Measurements from ENCODE around the gene PBX1.

The PBX1 gene

DNA sequence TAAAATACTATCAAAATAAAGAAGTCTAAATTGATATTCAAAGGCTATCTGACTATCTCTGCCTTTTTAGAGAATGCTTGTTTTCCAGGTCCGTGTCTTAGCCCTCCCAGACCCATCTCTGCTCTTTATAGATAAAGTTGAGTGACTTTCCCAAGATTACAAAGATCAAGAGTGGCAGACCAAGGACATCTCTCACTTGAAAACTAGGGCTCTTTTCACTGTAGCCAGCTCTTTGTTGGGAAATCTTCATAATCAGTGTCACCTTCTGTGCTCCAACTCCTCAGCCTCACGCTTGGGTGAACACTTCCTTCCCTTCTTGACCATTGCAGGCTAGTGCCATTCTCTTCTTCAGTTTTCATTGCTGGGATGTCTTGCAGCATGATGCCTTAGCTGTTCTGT, 211.1 kb downstream of the PBX1 start:
- CTCF ChIA-PET = no interaction called here
- no peak overlapping the region for H3K27ac ChIP-seq (ENCODE audit: extremely low read depth, low read depth, low read length)
- no peak for TF ChIP-seq RBAK (tag by site-specific recombination; IDR thresholded peaks at IDR 0.05)
- TF ChIP-seq ZNF223 (tag by site-specific recombination; IDR thresholded peaks at IDR 0.05) = no peak
- no peak for TF ChIP-seq ZNF510 (tag by site-specific recombination; IDR thresholded peaks at IDR 0.05; ENCODE audit: insufficient replicate concordance)
- no peak for TF ChIP-seq ZNF155 (tag by site-specific recombination; IDR thresholded peaks at IDR 0.05)
- H3K4me3 ChIP-seq (ENCODE audit: low read depth, low read length) = no peak overlapping the region
- H3K9me3 ChIP-seq (ENCODE audit: control insufficient read depth, insufficient read depth, low read depth, low read length) = no peaks in the 10 kb centered on the region
- peaks cover 24% of the 10 kb centered on the region for H3K4me1 ChIP-seq (ENCODE audit: control insufficient read depth, insufficient read depth, low read length)
- no peaks in the 10 kb centered on the region for H3K36me3 ChIP-seq (ENCODE audit: control insufficient read depth in 2 of 2, insufficient read depth in 1 of 2, low read length in 2 of 2)
- POLR2A ChIA-PET = no interaction called here

DNA sequence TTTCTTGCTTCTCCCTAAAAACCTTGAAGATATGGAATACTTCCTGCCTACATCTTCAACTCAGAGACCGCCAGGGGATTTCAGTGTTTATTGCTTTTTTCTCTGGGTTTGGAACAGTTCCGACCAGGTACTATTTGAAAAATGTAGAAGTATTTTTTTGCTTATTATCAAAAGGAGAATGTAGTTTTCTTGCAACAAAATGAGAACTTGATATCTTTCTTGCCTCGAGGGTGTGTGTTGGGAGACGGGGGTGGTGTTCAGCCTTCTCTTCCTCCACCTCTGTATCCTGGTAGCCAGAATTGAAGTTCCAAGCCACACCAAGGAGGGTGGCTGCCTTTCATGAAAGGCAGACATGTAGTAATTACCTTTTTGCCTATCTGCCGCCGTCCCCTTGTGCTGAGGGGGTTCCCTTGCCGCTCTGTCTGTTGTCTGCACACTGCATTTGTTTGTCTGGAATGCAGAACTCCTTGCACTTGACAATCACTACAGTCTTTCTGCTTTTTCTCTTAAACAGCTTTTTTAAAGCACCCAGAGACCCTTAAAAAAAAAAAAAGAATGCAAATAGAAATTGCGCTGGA, 212.1 kb downstream of the PBX1 start:
- CTCF ChIA-PET = interaction anchor here (0.6 kb wide), 1 partner anchor 1333 kb away, joined by 3 read pairs; no protein-coding TSS in a partner anchor
- no peaks in the 10 kb centered on the region for H3K36me3 ChIP-seq (ENCODE audit: control insufficient read depth in 2 of 2, insufficient read depth in 1 of 2, low read length in 2 of 2)
- no peak overlapping the region for H3K4me3 ChIP-seq (ENCODE audit: low read depth, low read length)
- TF ChIP-seq, protein P1, sequence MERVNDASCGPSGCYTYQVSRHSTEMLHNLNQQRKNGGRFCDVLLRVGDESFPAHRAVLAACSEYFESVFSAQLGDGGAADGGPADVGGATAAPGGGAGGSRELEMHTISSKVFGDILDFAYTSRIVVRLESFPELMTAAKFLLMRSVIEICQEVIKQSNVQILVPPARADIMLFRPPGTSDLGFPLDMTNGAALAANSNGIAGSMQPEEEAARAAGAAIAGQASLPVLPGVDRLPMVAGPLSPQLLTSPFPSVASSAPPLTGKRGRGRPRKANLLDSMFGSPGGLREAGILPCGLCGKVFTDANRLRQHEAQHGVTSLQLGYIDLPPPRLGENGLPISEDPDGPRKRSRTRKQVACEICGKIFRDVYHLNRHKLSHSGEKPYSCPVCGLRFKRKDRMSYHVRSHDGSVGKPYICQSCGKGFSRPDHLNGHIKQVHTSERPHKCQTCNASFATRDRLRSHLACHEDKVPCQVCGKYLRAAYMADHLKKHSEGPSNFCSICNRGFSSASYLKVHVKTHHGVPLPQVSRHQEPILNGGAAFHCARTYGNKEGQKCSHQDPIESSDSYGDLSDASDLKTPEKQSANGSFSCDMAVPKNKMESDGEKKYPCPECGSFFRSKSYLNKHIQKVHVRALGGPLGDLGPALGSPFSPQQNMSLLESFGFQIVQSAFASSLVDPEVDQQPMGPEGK (tag by site-specific recombination; IDR thresholded peaks at IDR 0.05) = no peak
- TF ChIP-seq ZNF776 (tag by site-specific recombination; IDR thresholded peaks at IDR 0.05; ENCODE audit: borderline replicate concordance) (no peak), ZNF239 (tag by site-specific recombination; IDR thresholded peaks at IDR 0.05) (no peak), ZNF24 (tag by site-specific recombination; IDR thresholded peaks at IDR 0.05) (no peak), ZNF600 (tag by site-specific recombination; IDR thresholded peaks at IDR 0.05) (0 out of 2 replicates have a peak, but pooled peaks have one; percentile 27), OSR2 (tag by site-specific recombination; IDR thresholded peaks at IDR 0.05) (no peak)
- TF ChIP-seq, protein P2, sequence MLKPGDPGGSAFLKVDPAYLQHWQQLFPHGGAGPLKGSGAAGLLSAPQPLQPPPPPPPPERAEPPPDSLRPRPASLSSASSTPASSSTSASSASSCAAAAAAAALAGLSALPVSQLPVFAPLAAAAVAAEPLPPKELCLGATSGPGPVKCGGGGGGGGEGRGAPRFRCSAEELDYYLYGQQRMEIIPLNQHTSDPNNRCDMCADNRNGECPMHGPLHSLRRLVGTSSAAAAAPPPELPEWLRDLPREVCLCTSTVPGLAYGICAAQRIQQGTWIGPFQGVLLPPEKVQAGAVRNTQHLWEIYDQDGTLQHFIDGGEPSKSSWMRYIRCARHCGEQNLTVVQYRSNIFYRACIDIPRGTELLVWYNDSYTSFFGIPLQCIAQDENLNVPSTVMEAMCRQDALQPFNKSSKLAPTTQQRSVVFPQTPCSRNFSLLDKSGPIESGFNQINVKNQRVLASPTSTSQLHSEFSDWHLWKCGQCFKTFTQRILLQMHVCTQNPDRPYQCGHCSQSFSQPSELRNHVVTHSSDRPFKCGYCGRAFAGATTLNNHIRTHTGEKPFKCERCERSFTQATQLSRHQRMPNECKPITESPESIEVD (tag by site-specific recombination; IDR thresholded peaks at IDR 0.05) = peak; percentile 2; the same call in 1 of the 2 replicates
- no peaks in the 10 kb centered on the region for H3K9me3 ChIP-seq (ENCODE audit: control insufficient read depth, insufficient read depth, low read depth, low read length)
- peaks cover 24% of the 10 kb centered on the region for H3K4me1 ChIP-seq (ENCODE audit: control insufficient read depth, insufficient read depth, low read length)
- peak overlapping the region; percentile 61 for H3K27ac ChIP-seq (ENCODE audit: extremely low read depth, low read depth, low read length)
- POLR2A ChIA-PET = no interaction called here

DNA sequence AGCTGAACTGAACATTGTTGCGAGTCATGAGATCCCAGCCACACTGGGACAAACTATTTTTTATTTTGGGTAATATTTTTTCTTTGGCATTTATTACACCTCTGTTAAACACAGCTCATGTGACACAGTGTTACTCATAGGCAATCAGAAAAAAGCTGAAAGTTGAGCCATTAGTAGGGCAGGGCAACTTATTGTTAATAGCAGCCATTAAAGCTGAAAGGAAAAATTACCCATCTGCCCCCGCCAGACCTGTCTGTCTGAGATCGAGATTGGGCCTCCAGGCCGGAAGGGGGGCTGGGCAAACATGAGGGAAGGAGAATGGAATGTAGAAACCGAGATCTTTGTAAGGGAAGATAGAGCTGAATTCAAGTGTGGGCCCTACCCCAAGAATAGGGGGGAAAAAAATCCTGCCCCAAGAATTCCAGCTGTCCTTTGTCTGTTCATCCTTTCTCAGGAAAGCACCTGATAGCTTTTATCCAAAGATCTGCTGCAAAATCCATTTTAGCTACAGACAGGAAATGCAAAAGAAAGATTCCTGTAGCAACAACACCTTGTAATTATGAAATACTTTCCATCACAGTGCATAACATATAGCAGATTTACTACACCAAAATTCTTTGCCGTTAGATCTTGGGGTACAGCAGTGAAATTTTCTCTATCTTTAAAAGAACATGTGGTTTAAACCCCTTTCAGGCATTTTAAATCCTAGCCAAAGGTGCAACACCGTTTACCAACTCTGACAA, 212.8 kb downstream of the PBX1 start:
- H3K4me1 ChIP-seq (ENCODE audit: control insufficient read depth, insufficient read depth, low read length) = peaks cover 24% of the 10 kb centered on the region
- no peak overlapping the region for H3K4me3 ChIP-seq (ENCODE audit: low read depth, low read length)
- no peaks in the 10 kb centered on the region for H3K9me3 ChIP-seq (ENCODE audit: control insufficient read depth, insufficient read depth, low read depth, low read length)
- H3K27ac ChIP-seq (ENCODE audit: extremely low read depth, low read depth, low read length) = peak overlapping the region; percentile 61
- H3K36me3 ChIP-seq (ENCODE audit: control insufficient read depth in 2 of 2, insufficient read depth in 1 of 2, low read length in 2 of 2) = no peaks in the 10 kb centered on the region
- ChIA-PET POLR2A (no interaction called here), CTCF (interaction anchor here (0.5 to 0.7 kb wide), 3 partner anchors 355 to 1397 kb away, joined by 3 read pairs; no protein-coding TSS in a partner anchor)
- TF ChIP-seq ZNF76 (tag by site-specific recombination; IDR thresholded peaks at IDR 0.05; ENCODE audit: borderline replicate concordance, low read depth) = peak; percentile 69
- no peak for TF ChIP-seq ZNF658 (tag by site-specific recombination; IDR thresholded peaks at IDR 0.05)
- TF ChIP-seq ZNF121 (tag by site-specific recombination; IDR thresholded peaks at IDR 0.05) = no peak
- TF ChIP-seq, protein P3, sequence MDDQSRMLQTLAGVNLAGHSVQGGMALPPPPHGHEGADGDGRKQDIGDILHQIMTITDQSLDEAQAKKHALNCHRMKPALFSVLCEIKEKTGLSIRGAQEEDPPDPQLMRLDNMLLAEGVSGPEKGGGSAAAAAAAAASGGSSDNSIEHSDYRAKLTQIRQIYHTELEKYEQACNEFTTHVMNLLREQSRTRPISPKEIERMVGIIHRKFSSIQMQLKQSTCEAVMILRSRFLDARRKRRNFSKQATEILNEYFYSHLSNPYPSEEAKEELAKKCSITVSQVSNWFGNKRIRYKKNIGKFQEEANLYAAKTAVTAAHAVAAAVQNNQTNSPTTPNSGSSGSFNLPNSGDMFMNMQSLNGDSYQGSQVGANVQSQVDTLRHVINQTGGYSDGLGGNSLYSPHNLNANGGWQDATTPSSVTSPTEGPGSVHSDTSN (CRISPR knock-in tag; IDR thresholded peaks at IDR 0.05) = no peak
- TF ChIP-seq, protein P4, sequence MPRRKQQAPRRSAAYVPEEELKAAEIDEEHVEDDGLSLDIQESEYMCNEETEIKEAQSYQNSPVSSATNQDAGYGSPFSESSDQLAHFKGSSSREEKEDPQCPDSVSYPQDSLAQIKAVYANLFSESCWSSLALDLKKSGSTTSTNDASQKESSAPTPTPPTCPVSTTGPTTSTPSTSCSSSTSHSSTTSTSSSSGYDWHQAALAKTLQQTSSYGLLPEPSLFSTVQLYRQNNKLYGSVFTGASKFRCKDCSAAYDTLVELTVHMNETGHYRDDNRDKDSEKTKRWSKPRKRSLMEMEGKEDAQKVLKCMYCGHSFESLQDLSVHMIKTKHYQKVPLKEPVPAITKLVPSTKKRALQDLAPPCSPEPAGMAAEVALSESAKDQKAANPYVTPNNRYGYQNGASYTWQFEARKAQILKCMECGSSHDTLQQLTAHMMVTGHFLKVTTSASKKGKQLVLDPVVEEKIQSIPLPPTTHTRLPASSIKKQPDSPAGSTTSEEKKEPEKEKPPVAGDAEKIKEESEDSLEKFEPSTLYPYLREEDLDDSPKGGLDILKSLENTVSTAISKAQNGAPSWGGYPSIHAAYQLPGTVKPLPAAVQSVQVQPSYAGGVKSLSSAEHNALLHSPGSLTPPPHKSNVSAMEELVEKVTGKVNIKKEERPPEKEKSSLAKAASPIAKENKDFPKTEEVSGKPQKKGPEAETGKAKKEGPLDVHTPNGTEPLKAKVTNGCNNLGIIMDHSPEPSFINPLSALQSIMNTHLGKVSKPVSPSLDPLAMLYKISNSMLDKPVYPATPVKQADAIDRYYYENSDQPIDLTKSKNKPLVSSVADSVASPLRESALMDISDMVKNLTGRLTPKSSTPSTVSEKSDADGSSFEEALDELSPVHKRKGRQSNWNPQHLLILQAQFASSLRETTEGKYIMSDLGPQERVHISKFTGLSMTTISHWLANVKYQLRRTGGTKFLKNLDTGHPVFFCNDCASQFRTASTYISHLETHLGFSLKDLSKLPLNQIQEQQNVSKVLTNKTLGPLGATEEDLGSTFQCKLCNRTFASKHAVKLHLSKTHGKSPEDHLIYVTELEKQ (tag by site-specific recombination; IDR thresholded peaks at IDR 0.05; ENCODE audit: borderline replicate concordance) = peak; percentile 71; the same call in 1 of the 2 replicates
- TF ChIP-seq MYNN (tag by site-specific recombination; IDR thresholded peaks at IDR 0.05; ENCODE audit: borderline replicate concordance) = no peak
- peak; percentile 76; the same call in 1 of the 2 replicates for TF ChIP-seq ZNF660 (tag by site-specific recombination; IDR thresholded peaks at IDR 0.05)
- TF ChIP-seq ZNF501 (tag by site-specific recombination; IDR thresholded peaks at IDR 0.05) = peak; percentile 49; the same call in 1 of the 2 replicates
- TF ChIP-seq ZNF830 (tag by site-specific recombination; IDR thresholded peaks at IDR 0.05; ENCODE audit: low read depth) = no peak
